Liver (tissue), 9 donors: ENCODE data around the gene HYAL4. TPM values are rescaled to one million over a fixed set of nuclear protein-coding genes. Genes with fewer than 3 reads are reported as not detected.

Source experiments
- DNase-seq: peaks from one replicate; pipeline ENCODE4 v3.0.0-alpha.2; 2017; ENCODE audit warnings: low spot score
- H3K27ac ChIP-seq, 2 donors: one replicate each; pipeline ENCODE4 v1.7.0; 2013; ENCODE audit warnings: inconsistent platforms in 2 of 2, low read length in 2 of 2, control low read depth in 1 of 2, low read depth in 1 of 2, mild to moderate bottlenecking in 1 of 2
- H3K27me3 ChIP-seq, 4 donors: one replicate each; pipeline versions ENCODE4 v1.6.1 to v1.7.0; 2013; ENCODE audit warnings: low read length in 3 of 4, inconsistent platforms in 1 of 4, mild to moderate bottlenecking in 1 of 4, moderate library complexity in 1 of 4; ENCODE audit not compliant: control insufficient read depth in 4 of 4, insufficient read depth in 4 of 4
- H3K36me3 ChIP-seq, 4 donors: one replicate each; pipeline versions ENCODE4 v1.6.1 to v1.7.0; 2013; ENCODE audit warnings: low read length in 3 of 4, mild to moderate bottlenecking in 3 of 4, low read depth in 1 of 4, moderate library complexity in 1 of 4; ENCODE audit not compliant: control insufficient read depth in 4 of 4, insufficient read depth in 3 of 4
- H3K4me1 ChIP-seq, 4 donors: one replicate each; pipeline versions ENCODE4 v1.6.1 to v1.7.0; 2013; ENCODE audit warnings: low read length in 3 of 4, mild to moderate bottlenecking in 3 of 4, moderate library complexity in 1 of 4; ENCODE audit not compliant: control insufficient read depth in 4 of 4, insufficient read depth in 4 of 4
- H3K4me3 ChIP-seq, 3 donors: one replicate each; pipeline versions ENCODE4 v1.6.1 to v1.7.0; 2013; ENCODE audit warnings: low read length in 3 of 3, control low read depth in 1 of 3, low read depth in 1 of 3, mild to moderate bottlenecking in 1 of 3
- H3K9ac ChIP-seq, 2 donors: one replicate each; pipeline ENCODE4 v1.7.0; 2013; ENCODE audit warnings: low read length in 2 of 2, mild to moderate bottlenecking in 2 of 2, moderate library complexity in 2 of 2, control low read depth in 1 of 2, low read depth in 1 of 2
- H3K9me3 ChIP-seq, 4 donors: one replicate each; pipeline versions ENCODE4 v1.6.1 to v1.7.0; 2013; ENCODE audit warnings: low read length in 3 of 4; ENCODE audit not compliant: control insufficient read depth in 4 of 4
- ATF3 ChIP-seq: IDR thresholded peaks from 2 replicates; pipeline ENCODE4 v1.6.1; 2016; ENCODE audit warnings: antibody characterized with exemption
- CTCF ChIP-seq: fragments of 150-350 bp; IDR thresholded peaks from 2 replicates; pipeline ENCODE4 v1.5.1; 2017; ENCODE audit warnings: improper control_type of control experiment, low read depth, low read length; ENCODE audit not compliant: missing input control
- EGR1 ChIP-seq, 2 donors: IDR thresholded peaks; 2 replicates each; pipeline ENCODE4 v1.6.1; 2016 to 2018; ENCODE audit warnings: antibody characterized with exemption in 2 of 2, low read depth in 2 of 2
- FOXA1 ChIP-seq: IDR thresholded peaks from 2 replicates; pipeline ENCODE4 v1.6.1; 2016; ENCODE audit warnings: antibody characterized with exemption
- FOXA2 ChIP-seq: IDR thresholded peaks from 2 replicates; pipeline ENCODE4 v1.6.1; 2016; ENCODE audit warnings: antibody characterized with exemption
- GABPA ChIP-seq, 2 donors: IDR thresholded peaks in 1 of 2; conservative IDR thresholded peaks in 1 of 2; 2 replicates each; pipeline ENCODE4 v1.6.1; 2016; ENCODE audit warnings: antibody characterized with exemption in 2 of 2, mild to moderate bottlenecking in 1 of 2, moderate library complexity in 1 of 2
- HNF4A ChIP-seq, 2 donors: conservative IDR thresholded peaks; 2 replicates each; pipeline ENCODE4 v1.6.1; 2016; ENCODE audit warnings: antibody characterized with exemption in 2 of 2, mild to moderate bottlenecking in 2 of 2
- HNF4G ChIP-seq: IDR thresholded peaks from 2 replicates; pipeline ENCODE4 v1.6.1; 2016; ENCODE audit warnings: antibody characterized with exemption
- JUND ChIP-seq, 2 donors: IDR thresholded peaks; 2 replicates each; pipeline ENCODE4 v1.6.1; 2016; ENCODE audit warnings: antibody characterized with exemption in 2 of 2
- MAX ChIP-seq: IDR thresholded peaks from 2 replicates; pipeline ENCODE4 v1.6.1; 2016; ENCODE audit warnings: antibody characterized with exemption
- RAD21 ChIP-seq, 2 donors: IDR thresholded peaks; 2 replicates each; pipeline ENCODE4 v1.6.1; 2016; ENCODE audit warnings: antibody characterized with exemption in 2 of 2, mild to moderate bottlenecking in 2 of 2
- REST ChIP-seq: IDR thresholded peaks from 2 replicates; pipeline ENCODE4 v1.6.1; 2016; ENCODE audit warnings: antibody characterized with exemption, mild to moderate bottlenecking
- RXRA ChIP-seq, 2 donors: IDR thresholded peaks; 2 replicates each; pipeline ENCODE4 v1.6.1; 2017 to 2018; ENCODE audit warnings: antibody characterized with exemption in 2 of 2, mild to moderate bottlenecking in 1 of 2
- SP1 ChIP-seq: IDR thresholded peaks from 2 replicates; pipeline ENCODE4 v1.6.1; 2018; ENCODE audit warnings: antibody characterized with exemption, mild to moderate bottlenecking
- TAF1 ChIP-seq: conservative IDR thresholded peaks from 2 replicates; pipeline ENCODE4 v1.6.1; 2016; ENCODE audit warnings: antibody characterized with exemption, mild to moderate bottlenecking
- YY1 ChIP-seq: IDR thresholded peaks from 2 replicates; pipeline ENCODE4 v1.6.1; 2016; ENCODE audit warnings: antibody characterized with exemption, mild to moderate bottlenecking
- ZBTB33 ChIP-seq: IDR thresholded peaks from 2 replicates; pipeline ENCODE4 v1.6.1; 2016; ENCODE audit warnings: antibody characterized with exemption
- WGBS: extraction: QIAGEN DNeasy Blood & Tissue Kit; methylation state at CpG from one replicate; pipeline ENCODE4 v1.1.7; 2013; 5-methylcytosine and 5-hydroxymethylcytosine counted together
- polyA plus RNA-seq, 2 donors: library from polyadenylated mRNA; stranded (reverse) in 1 of 2; unstranded in 1 of 2; fragments of 200-250 nt in 1 of 2; fragments of >200 nt in 1 of 2; fragmentation: Nextera tagmentation in 1 of 2; extraction: Ambion mirVana in 1 of 2; gene quantifications; one replicate each; pipeline versions ENCODE4 v1.2.1 to v1.2.3, GENCODE V29; 2013 to 2015
- total RNA-seq, 2 donors: library from RNA; depleted of rRNA; stranded (reverse); fragments of >200 nt; gene quantifications; one replicate each; pipeline ENCODE4 v1.2.3, GENCODE V29; 2014
- donor health status: healthy.
- donor health status: healthy.
- donor health status: healthy.
- donor health status: healthy.
- donor health status: healthy.

The HYAL4 gene
- total and polyA plus RNA-seq, 4 donors: not detected

GRCh38 chr7:123865517-123866117 is 20.6 kb downstream of the HYAL4 start:
- TF ChIP-seq REST (no peak), RAD21 (IDR thresholded peaks at IDR 0.05) (peak; percentile 88 to 93), CTCF (peak; percentile 72)
- H3K4me3 ChIP-seq: no peak overlapping the region
- 5% methylated on average over 3 of the region's 3 CpGs for WGBS
- H3K4me1 ChIP-seq: peaks cover 0 to 3% (median 0%) of the 10 kb centered on the region in 4 donors
- DNase-seq: no peak
- H3K9me3 ChIP-seq: no peaks in the 10 kb centered on the region
- no peak overlapping the region for H3K27ac ChIP-seq
- no peak overlapping the region for H3K9ac ChIP-seq
- no peaks in the 10 kb centered on the region for H3K36me3 ChIP-seq
- no peaks in the 10 kb centered on the region for H3K27me3 ChIP-seq

- Histone ChIP-seq H3K4me3 (no peak overlapping the region), H3K36me3 (no peaks in the 10 kb centered on the region), H3K9me3 (no peaks in the 10 kb centered on the region), H3K27me3 (no peaks in the 10 kb centered on the region), H3K9ac (no peak overlapping the region), H3K4me1 (peaks cover 0 to 4% (median 0%) of the 10 kb centered on the region in 4 donors), H3K27ac (no peak overlapping the region)
- 77% methylated on average over 1 of the region's 1 CpG for WGBS
- DNase-seq: no peak
- no peak for TF ChIP-seq GABPA (IDR thresholded peaks at IDR 0.05 in 1 of 2, conservative IDR thresholded peaks at IDR 0.05 in 1 of 2)
- no peak for TF ChIP-seq MAX
- TF ChIP-seq EGR1 (IDR thresholded peaks at IDR 0.05; ENCODE audit: low read depth in 2 of 2): no peak
- TF ChIP-seq HNF4G: no peak
- TF ChIP-seq FOXA1: no peak
- TF ChIP-seq JUND (IDR thresholded peaks at IDR 0.05): no peak
- TF ChIP-seq TAF1: no peak
- TF ChIP-seq YY1: no peak
- TF ChIP-seq RAD21 (IDR thresholded peaks at IDR 0.05): no peak
- TF ChIP-seq ZBTB33: no peak
- no peak for TF ChIP-seq FOXA2
- no peak for TF ChIP-seq CTCF
- no peak for TF ChIP-seq HNF4A (conservative IDR thresholded peaks at IDR 0.05)
- no peak for TF ChIP-seq SP1
- TF ChIP-seq RXRA (IDR thresholded peaks at IDR 0.05): no peak
- TF ChIP-seq ATF3: no peak
- no peak for TF ChIP-seq REST
Measured at GRCh38 chr7:123867225-123867624, 22.3 kb downstream of the HYAL4 start.
